NCI-H2171 treated with DMSO at 0.1 percent for 48 hours (cell line): Measurements from ENCODE around the gene ABCA13.

Source experiments
- DNase-seq: peaks from one replicate; lab custom pipeline; 2025; lab: John Stamatoyannopoulos, UW

ABCA13 gene

GRCh38 chr7:48366096-48366495 lies 194.8 kb downstream of the ABCA13 start:
- no peak for DNase-seq

- DNase-seq = no peak
Measured at GRCh38 chr7:48376263-48376662, 205.0 kb downstream of the ABCA13 start.

GRCh38 chr7:48380921-48381320 lies 209.7 kb downstream of the ABCA13 start:
- no peak for DNase-seq

GRCh38 chr7:48381571-48381970 lies 210.3 kb downstream of the ABCA13 start:
- DNase-seq = no peak

- no peak for DNase-seq
Measured at GRCh38 chr7:48384180-48384752, 213.0 kb downstream of the ABCA13 start.

- no peak for DNase-seq
Measured at GRCh38 chr7:48387932-48388331, 216.7 kb downstream of the ABCA13 start.

- DNase-seq = no peak
Measured at GRCh38 chr7:48388911-48389310, 217.7 kb downstream of the ABCA13 start.

- DNase-seq = no peak
Measured at GRCh38 chr7:48389977-48390376, 218.7 kb downstream of the ABCA13 start.

GRCh38 chr7:48390388-48391327 lies 219.4 kb downstream of the ABCA13 start:
- DNase-seq = no peak

GRCh38 chr7:48398191-48398590 lies 226.9 kb downstream of the ABCA13 start:
- DNase-seq = no peak

- DNase-seq = no peak
Measured at GRCh38 chr7:48402721-48403120, 231.5 kb downstream of the ABCA13 start.

GRCh38 chr7:48408731-48409130 lies 237.5 kb downstream of the ABCA13 start:
- DNase-seq = no peak

GRCh38 chr7:48411619-48412018 lies 240.4 kb downstream of the ABCA13 start:
- no peak for DNase-seq

GRCh38 chr7:48414011-48414732 lies 242.9 kb downstream of the ABCA13 start:
- no peak for DNase-seq

GRCh38 chr7:48416327-48416908 lies 245.2 kb downstream of the ABCA13 start:
- DNase-seq = no peak

- no peak for DNase-seq
Measured at GRCh38 chr7:48419401-48419800, 248.1 kb downstream of the ABCA13 start.

GRCh38 chr7:48420206-48420605 lies 248.9 kb downstream of the ABCA13 start:
- no peak for DNase-seq

GRCh38 chr7:48421357-48421756 lies 250.1 kb downstream of the ABCA13 start:
- DNase-seq = no peak

- no peak for DNase-seq
Measured at GRCh38 chr7:48424731-48425130, 253.5 kb downstream of the ABCA13 start.

- no peak for DNase-seq
Measured at GRCh38 chr7:48426331-48426965, 255.2 kb downstream of the ABCA13 start.

- no peak for DNase-seq
Measured at GRCh38 chr7:48426966-48427555, 255.8 kb downstream of the ABCA13 start.

- no peak for DNase-seq
Measured at GRCh38 chr7:48427671-48428070, 256.4 kb downstream of the ABCA13 start.
